SIG-M5 (cell line): ENCODE measurements around the gene PTPN4.

ENCODE experiments used
- DNase-seq: peaks from one replicate; lab custom pipeline; 2025; lab: John Stamatoyannopoulos, UW

The PTPN4 gene

DNA sequence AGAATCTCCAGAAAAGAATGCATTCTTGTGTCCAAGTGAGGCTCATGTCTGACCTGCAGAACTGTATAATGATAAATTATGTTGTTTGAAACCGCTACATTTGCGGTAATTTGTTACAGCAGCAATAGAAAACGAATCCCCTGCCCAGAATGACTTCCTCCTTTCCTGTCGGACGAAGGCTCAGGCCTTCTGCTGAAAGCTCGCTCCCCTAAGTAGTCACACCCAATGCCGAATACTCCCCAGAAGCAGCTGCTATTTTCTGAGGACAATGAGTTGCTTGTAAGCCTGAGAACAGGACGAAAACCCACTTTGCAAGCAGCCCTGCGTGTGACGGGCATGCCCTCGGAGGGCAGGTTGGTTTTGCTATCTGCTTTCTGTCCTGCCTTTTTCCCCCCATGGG, 27.7 kb upstream of the PTPN4 start:
- no peak for DNase-seq

DNA sequence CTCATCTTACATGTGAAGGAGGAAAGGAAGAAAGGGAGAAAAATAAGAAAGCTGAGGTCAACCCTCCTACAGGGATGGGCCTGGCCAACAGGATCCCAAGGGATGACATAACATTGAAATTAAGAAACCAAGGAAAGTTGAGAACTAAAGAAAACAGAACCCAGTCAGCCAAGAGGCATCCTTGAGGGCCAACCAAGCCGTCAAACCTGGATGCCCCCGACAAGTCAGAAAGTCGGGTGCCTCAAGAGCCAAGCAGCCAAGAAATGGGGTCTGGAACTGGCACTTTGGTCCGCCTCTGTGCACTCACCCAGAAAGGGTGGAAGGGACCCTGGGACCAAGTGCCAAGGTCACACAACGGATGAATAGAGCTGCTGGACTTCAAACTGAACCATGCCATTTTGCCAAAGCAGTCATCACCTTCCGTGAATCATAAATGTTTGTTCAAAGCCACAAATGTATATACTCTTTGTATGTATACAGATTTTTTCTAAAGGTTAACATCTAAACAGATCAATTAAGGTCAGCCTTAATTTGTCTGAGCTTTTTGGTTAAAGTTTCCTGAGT, 27.0 kb upstream of the PTPN4 start:
- no peak for DNase-seq

DNA sequence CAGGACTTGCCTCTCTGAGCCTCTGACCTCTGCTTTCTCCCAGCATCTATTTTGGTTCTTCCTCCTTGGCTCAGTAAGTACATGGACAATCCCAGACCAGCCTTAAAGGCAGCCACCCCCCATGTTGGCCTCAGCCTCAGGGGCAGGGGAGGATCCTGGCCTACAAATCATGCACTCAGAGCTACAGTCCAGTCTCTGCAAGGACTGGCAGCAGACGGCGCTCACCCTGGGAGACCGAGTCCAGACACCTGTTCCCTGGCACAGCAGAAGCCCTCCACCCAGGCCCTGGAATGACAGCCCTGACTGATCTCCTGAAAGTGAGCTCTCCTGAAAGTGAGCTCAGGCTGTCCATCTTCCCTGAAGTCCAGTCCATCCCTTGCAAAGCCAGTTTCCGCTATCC, 25.7 kb upstream of the PTPN4 start:
- no peak for DNase-seq

DNA sequence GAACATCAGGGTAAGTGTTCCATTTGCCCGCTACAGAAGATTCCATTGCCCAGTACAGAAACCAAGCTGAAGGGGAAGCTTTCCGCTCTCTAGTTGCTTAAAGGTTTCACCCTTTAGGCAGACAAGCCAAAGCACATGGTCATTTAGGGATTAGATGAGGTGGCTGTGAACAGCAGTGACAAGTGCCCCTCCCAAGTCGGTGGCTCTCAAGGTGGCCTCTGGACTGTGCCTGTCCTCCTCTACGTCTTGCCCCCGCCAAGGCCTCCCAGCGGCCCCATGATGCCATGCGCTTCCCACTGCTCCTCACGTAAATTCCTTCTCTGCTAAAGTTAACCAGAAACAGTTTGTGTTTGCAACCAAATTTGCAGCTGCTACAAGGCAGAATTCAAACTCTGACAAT, 24.2 kb upstream of the PTPN4 start:
- DNase-seq: no peak

DNA sequence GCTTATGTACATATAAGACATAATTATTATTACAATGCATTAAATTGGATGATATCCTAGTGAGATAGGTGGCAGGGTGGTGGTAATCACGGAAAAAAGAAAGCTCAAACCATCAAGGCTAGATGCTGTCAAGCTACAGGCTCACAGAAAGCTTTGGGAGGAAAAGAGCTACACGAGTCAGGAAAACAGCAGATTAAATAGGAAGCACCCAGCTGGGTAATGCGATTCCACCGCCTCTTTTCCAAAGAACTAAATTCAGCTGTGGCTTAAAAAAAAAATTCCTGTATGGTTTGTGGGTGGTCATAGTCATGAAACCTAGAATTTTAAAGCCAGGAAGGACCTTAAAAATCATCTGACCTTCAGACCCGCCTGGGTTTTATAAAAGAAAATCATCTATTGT, 23.7 kb upstream of the PTPN4 start:
- DNase-seq: no peak

DNA sequence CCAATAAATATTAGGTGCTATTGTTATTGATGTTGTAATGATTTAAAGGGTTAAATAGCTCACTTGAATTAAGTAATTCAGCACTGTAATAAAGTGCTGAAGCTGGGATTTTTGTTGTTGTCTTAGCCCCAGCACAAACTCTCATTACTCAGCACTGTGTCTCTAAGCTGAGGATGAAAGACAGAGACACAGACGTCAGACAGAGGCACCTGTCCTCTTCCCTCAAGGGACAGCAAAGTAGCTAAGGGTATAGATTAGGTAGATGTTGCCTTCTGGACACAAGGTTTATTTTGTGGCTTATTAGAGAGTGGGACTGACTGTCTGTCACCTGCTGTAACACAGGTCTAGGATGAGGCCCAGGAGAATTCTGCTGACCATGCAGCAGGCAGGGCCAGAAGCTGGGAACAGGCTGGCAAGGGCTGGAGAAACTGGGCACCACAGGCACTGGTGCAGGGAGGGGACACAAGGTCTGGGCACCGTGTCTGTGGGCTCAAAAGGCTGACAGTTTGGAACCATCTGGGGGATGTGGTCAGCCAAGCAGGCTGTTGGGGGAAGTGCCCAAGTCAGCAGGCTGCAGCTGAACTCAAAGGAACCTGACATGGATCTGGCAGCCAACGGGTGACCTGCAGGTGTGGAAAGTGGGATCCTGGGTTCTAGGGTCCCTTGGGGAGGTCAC, 20.0 kb upstream of the PTPN4 start:
- DNase-seq: no peak

DNA sequence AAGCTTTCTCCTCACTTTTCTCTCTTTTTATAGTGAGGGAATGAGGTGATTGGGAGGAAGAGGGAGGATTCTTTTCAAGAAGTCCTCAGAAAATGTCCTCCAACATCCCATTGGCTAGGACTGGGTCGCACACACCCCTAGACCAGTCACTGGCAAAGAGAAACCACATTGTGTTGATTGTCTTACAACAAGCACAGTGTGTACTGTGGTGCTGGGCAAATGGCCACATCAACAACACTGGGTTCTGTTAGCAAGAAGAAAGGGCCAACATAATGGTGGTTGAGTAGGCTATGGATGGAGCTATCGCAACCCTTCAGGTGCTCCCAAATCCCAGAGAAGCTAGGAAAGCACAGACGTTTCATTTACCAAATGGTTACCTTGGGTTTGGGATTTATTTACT, 18.7 kb upstream of the PTPN4 start:
- no peak for DNase-seq

DNA sequence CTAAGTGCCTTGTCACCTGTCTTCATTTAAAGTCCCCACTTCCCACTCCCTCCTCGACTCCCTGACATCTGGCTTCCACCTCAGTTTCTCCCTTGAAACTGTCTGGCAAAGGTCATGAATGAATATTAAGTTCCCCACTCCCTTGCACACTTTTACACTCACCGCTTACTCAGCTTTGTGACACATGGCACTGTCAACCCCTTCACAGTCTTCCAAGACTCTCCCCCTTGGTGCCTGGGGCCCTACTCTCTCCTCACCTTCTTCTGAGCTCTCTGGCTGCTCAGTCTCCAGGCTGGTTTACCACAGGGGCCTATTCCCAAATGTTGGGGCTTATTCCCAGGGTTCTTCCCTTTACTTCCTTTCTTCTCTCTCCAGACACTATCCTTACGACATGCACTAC, 17.9 kb upstream of the PTPN4 start:
- DNase-seq: no peak

DNA sequence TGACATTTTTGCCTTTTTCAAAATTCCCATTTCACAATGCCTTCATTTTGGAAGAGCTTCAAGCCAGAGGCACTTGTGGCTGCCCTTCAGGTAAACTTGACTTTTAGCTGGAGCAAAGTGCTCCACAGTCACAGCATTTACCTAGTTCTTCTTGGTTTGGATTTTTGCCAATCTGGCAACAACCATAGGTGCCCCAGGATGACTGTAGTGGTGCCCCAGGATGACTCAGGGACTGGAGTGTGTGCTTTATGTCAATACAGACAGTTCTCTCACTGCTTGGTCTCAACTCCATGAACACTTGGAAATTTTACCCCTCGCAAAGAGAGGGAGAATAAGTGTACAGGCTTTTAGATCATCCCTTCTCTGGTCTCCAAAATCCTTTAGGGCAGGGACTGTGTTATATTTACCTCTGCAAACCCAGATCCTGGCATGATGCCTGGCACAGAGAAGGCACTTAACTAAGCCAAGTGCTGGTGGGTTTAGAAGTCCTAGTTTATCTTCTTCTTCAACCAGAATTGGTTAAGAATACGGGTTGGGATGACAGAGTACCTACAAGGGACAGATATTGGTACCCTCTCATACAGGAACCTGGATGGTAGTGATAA, 15.3 kb upstream of the PTPN4 start:
- DNase-seq: no peak

DNA sequence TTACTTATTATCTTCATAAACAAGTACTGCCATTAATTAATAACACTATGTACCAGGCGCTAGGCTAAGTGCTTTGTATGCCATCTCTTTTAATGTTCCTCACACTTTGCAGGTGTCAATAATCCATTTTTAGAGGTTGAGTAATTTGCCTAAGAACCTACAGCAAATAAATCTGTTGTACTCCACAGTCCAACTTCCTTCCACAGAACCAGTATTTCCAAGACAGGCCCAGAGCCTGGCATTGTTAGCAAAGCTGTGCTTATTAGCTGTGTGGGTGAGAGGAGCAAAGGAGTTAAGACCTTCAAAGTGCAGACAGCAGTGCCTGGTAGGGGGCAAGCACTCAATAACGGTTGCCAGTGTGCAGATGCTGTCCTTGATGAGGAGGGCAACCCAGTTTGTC, 14.2 kb upstream of the PTPN4 start:
- no peak for DNase-seq

DNA sequence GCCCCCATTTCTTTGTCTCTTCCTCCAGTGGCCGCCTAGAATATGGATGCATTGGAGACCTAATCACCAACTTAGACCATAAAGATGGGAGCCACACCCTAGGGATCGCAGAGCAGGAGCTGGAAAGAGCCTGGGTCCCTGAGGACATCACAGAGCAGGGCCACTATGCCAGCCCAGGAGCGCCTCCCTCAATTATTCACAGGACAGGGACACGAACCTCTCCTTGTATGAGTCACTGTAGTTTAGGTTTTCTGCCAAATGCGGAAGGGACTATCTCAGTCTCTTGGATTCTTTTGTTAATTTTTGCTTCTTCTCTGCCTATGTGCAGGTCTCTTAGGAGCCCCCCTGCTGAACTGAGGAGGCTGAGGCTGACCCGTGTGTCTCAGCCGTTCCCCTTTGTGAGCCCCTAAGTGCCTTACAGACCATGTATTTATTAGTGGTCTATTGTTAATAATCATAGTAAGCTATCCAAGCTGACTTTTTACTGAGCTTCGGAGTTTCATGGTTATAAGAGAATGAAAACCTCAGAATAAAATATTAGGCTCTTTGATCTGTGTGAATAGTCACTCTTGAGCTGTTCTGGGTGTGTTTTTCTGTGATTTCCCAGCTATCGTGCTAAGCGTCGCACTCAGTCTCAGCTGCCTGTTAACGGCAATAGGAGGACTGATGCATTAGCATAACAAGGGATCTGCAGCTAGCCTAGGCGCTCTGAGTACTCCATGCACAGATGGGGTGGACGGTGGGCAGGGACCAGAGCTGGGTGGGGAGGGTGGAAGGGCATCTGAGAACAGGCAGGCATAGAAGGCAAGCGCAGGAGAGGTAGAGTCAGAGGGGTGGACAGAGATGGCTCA, 12.7 kb upstream of the PTPN4 start:
- DNase-seq: no peak

DNA sequence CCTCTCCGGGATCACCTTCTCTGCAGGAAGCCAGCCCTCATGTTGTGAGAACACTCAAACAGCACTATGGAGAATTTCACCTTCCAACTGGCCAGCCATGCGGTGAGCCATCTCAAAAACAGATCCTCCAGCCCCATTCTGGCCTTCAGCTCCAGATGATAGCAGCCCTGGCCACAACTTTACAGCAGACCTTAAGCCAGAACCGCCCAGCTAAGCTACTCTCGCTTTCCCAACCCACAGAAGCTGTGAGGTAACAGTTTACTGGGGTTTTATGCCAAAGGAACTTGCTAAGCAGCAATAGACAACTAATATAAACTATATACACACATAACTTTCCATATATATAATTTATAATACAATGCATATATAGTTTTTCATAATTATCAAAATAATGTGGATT, 11.6 kb upstream of the PTPN4 start:
- no peak for DNase-seq

DNA sequence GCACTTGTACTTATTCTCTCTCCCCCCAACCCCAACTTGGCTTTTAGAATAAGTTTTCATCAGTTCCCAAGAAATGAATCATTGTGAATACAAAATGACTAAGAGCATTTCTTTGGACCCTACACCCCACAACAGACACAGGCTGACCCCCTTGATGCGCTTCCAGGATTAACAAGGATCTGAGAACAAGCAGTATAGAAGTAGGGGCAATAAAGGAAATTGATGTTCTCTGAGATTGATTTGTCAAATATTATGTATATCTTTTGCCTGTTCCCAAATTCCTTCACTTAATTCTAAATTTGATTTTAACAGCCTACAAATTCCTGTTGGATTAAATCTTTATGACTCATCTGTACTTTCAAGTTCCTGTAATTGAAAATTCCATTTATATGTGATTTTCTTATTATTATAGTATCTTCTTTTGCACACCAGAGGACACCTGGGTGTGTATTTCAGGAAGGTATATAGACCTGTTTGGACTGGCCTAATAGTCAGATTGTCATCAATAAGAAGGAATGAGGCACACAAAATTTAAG, 10.2 kb upstream of the PTPN4 start:
- DNase-seq: no peak

DNA sequence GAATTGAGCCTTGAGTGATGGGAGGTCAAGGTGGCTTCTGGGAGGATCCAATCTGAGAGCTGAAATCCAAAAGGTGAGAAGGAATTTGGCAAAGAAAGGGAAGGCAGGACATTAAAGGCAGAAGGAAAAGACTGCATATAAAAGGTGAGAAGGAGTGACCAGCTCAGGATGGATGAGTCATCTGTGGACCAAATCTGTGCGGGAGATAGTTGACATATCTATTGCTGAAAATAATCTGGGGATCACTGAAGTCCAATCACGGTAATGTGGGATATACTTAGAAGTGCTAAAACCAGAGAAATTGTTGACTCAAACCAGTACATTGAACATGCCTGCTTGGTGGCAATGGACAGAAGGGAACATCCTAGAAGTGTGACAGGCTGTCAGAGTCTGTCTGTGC, 8.0 kb upstream of the PTPN4 start:
- no peak for DNase-seq

DNA sequence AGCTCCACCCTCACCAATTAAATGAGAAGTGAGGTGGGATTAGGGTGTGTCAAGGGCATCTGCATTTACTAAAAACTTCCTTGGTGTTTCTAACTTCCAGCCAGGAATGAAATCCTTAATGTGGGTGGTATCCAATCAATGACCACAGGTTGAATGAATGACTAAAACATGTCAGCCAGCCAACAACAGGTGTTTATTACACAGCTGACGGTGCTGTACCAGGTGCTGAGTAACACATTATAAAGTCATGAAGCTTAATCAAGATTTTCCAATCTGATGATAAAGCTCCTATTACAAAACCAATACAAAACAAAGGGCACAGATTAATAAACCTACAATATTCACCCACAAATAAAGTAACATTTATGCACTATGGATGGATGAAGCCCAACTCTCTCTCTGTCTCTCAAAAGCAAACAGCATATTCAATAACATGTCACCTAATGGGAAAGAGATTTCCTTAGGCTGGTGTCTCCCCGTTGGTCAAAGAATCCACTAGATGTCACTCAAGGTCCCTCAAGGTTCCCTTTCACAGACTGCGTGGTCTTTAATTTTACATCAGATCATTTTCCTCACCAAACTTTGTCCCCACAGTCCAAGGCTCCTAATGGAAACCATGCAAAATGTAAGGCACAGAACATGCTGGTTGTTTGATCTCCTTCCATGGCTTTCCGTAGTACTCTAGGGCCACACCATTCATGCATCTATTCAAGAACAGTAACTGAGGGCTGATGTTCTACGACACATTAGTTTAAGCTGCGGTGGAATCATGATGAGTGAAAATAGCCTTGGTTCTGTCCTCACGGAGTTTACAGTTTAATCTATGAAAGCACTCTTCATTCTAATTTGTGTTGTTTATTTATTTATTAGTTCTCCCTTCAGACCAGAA, 6.4 kb upstream of the PTPN4 start:
- no peak for DNase-seq

DNA sequence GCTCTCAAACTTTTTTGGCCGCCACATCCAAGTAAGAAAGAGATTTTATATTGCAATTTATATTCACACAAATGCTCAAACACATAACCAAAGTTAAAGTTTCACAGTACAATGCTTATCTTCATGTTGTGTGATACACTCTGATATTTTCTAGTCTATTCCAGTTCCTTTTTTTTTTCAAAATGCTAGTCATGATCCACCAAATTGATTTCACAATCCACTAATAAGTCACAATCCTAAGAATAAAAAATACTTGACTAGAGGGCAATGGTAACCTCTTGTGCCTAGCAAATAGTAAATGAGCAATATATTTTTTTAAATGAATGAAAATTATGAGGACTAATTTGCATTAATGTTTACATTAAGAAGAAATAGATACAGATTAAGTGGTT, 5.8 kb upstream of the PTPN4 start:
- no peak for DNase-seq

DNA sequence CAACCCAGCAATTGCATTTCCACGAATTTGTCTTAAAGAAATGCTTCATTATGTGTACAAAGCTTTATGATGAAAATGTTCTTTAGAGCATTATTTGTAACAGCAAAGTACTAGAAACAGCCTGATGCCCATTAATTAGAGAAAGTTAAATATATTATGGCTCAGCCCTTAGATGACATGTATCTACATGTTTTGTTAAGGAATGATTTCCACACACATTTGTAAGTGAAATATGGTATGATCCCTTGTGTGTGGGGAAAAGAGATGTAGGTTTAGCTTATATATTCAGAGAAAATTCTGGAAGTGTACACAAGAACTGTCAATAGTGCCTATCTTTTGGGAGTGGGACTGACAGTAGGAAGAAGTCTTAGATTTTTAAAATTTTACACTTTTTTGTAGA, 3.8 kb upstream of the PTPN4 start:
- DNase-seq: no peak

DNA sequence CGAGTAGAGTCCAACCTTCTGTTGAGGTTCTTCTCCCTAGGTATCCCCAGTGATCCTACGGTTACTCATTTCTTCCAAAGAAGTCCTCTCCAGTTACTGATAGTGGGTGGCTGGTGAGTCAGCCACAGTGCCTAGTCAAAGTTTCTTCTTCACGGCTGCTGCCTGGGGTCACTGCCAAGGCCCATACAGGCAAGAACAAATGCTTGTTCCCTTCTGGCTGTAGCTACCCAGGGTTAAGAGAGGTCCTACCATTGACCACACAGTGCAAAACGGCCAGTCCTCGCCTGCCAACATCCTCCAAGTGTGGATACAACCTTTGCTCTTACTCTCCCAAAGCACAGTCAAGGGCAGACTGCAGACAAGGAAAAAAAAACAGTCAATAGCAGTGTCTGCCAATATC, 2.9 kb upstream of the PTPN4 start:
- DNase-seq: no peak

DNA sequence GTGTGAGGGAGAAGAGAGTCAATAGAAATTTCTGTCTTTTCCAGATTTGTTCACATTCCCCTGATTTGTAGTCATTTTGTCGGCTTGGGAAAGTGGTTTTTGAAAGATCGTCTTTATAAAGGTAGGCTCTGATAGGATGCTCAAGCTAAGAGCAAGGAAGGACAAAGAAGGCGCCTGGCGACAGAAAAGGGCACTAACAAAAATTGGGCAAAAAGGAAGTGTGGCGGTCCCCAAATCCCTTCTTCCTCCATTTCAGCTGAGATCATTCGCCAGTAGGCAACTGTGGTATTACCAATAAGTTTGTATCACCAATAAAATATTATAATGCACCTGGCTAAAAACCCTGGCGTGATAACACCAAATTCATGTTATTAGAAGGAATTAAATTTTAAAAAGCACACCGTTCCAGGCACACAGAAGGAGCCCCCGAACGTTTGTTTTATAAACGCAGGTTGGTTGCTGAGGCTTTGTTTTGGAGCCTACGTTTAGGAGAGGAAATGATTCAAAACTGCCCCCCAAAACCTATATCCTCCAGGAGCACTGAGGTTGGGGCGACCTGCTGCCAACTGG, 756 bp upstream of the PTPN4 start:
- no peak for DNase-seq

DNA sequence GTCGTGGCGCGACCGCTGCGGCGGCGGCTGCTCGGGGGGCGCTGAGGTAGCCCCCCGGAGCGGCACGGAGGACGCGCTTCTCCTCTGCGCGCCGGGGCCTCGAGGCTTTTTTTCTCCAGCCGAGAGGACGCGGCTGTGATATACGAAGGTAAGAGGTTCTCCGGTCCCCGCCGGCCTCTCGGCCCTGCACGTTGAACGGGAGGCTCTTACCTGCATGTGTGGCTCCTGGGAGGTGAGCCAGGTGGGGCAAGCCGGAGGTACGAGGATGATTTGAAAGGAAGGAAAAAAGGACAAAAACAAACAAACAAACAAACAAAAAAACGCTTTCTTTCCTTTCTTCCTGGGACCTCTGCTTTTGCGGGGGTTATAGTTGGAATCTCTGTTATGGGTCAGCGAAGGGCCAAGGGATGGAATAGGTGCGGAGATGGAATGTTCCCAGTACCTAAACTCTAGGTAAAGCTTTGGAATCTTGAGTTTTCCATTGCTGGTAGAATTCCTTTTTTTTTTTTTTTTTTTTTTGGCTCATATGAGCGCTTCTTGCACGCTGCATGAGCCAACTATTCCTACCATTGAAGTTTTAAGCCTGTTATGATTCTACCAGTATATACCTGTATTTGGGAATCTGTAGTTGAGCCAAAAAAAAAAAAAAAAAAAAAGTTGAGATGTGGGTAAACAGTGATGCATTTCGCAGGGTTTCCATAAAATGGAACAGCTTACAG, 674 bp downstream of the PTPN4 start:
- no peak for DNase-seq

DNA sequence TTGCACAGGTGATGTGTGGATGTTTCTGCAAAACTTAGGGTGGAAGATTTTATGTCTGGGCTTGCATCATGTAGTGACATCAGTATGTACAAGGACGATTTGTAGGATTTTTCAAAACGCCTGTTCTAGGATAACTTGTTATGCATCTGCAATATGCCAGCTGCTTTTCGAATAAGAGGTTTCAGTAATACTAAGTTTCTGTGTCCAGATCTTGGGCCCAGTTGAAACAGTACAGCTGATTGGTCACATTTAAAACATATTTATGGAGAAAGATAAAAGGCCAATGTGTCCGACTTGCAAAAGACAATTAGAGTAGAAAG, 1.2 kb downstream of the PTPN4 start:
- DNase-seq: no peak
